Activated T-cell treated with anti-CD3 and anti-CD28 coated beads for 24 hours (primary cell): ENCODE results near the gene NCK2.

Experiments
- DNase-seq: peaks from one replicate; pipeline ENCODE4 v3.0.0-alpha.2; 2020; ENCODE audit warnings: low read depth

The NCK2 gene

DNA sequence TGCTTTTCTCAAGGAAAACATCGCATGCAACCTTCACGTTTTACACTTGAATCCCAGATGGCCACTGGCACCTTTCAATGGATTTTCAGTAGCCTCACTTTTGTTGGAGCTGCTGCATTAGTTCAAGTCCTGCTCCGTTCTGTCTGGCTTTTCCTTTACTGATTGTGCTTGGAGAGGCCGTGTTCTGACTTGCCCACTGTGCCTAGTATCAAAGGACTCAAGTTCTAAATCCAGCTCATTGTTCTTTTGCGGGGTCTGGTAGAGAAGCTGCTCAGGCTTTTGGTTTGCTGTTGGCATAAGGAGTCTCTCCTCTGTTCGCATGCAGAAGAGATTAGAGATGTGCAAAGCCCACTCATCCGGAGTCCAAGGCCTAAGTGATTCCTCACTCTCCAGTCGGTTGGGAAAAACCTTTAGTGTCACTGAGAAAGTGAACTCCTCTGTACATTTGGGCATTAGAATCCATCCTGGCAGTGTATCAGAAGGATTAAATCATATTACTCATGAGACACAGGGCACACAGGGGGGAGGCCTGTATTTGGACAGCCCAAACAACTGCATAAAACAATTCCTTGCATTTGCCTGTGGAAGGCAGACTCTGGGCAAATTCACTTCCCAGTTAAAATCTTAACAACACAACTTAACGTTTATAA lies 69.7 kb downstream of the NCK2 start:
- no peak for DNase-seq

DNA sequence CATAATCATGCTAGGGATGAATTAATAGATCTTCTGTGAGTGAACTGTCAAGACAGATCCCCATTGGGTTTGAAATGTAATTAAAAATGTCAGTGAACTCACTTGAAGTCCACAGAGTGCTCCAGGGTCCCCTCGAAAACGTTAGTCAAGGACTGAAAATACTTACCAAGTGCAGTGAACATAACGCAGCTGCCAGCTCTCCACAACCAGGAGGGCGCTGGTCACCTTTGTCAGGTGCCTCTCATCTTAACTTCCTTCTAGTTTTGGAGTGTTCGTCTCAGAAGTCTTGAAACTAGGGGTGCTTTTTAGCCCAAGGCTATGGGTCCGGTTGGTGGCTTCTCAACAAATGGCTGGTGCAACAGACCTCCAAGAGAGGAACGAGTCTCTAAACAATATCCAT lies 70.7 kb downstream of the NCK2 start:
- DNase-seq: no peak

DNA sequence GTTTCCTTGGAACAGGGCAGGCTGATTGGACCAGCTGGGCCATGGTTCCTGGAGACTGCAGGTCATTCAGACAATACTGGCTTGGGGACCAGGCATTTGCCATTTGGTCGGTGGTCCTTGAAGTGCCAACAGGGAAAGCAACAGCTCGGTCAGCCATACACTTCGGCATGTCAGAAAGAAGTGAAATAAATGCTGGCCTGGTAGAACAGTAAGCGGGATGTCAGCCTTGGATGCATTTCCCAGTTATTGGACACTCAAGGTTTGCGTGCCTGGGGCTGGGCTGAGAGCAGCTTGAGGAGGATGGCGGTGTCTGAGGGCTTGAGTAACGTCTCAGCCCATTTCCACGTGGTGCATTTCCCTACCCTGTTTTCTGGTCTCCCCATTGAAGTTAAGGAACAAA lies 75.4 kb downstream of the NCK2 start:
- DNase-seq: no peak

DNA sequence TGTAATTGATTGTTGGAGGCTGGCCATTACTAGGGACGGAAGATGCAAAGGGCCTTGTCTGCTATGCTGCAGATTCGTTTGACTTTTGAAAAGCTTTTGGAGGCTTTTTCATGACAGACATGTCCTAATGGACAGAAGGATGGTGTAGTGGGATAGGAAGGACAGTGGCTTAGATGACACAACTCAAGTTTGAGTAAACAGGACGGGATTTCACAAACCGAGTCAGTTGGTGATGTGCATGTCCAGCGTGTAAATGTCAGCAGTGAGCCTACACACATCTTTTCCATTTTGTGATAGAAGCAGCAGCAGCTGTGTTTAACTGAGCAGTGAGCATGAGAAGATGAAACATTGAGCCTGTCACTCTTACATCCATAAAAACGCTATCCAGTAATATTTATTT lies 76.0 kb downstream of the NCK2 start:
- no peak for DNase-seq

GRCh38 chr2:105821428-105822125 lies 76.9 kb downstream of the NCK2 start:
- no peak for DNase-seq

GRCh38 chr2:105822186-105822585 lies 77.5 kb downstream of the NCK2 start:
- DNase-seq: no peak

DNA sequence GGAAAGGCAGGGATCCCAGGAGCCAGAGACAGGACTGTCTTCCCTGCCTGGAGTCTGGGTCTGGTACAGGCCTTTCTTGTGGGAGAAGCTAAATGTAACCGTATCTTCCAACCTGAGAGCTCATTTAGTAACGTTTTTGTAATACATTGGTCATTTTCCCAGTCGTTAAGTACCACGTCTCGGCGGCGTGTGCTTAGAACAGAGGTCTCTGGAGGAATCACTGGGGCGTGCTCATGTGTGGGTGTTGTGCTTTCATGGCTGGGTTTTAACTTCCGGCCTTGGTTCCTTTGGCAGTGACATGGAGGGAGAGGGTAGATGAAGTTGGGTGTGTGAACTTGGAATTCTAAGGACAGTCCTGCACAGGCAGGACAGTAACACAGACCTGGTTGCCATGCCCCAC lies 79.7 kb downstream of the NCK2 start:
- DNase-seq: no peak

DNA sequence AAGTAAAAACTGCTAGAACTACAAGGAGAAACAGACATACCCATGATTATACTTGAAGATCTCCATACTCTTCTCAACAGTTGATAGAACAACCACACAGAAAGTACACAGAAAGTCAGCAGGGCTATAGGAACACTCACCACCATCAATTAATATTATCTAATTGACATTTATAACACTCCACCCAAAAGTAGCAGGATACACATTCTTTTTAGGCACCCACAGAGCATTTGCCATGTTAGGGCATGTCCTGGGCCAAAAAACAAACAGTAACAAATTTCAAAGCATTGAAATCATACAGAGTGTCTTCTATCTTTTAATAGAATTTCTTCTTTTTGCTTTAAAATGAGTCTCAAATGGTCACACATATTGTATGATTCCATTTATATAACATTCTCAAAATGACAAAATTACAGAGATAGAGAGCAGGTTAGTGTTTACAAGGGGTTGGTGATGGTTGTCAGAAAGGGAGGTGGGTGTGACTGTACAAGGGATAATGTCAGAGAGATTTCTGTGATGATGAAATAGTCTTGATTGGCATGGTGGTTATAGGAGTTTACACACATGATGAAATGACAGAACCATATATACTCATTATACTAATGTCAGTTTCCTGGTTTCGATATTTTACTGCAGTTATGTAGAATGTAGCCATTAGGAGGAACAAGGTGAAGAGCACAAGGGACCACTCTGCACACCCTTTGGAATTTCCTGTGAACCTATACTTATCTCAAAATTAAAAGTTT lies 82.8 kb downstream of the NCK2 start:
- no peak for DNase-seq

DNA sequence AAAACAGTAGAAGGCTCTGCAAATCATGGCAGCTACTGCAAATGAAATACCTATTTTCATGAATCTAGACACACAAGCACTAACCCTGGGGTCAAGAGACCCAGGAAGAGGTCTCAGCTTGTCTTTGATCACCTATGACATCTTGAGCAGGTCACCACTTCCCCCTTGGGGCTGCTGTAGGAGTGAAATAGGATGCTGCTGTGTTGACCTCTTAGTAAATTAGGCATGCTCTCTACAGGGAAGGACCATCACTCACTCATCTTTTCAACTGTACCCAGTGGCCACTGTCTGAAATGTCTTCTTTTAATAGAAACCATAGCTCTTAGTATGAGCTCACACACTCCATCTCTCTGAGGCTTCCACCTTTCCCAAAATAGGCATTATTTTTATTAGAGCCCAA lies 83.8 kb downstream of the NCK2 start:
- no peak for DNase-seq

DNA sequence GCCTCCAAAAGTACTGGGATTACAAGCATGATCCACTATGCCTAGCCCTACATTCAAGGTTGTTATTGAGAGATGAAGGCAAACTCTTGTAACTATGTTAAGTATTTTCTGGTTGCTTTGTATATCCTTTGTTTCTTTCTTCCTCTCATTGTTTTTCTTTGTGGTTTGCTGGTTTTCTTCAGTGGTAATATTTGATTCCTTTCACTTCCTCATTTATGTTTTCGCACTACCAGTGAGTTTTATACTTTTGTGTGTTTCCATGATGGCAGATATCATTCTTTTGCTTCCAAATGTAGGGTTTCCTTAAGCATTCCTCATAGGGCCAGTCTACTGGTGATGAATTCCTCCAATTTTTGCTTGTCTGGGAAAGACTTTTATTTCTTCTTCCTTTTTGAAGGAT lies 90.2 kb downstream of the NCK2 start:
- DNase-seq: no peak

GRCh38 chr2:105836341-105836740 lies 91.6 kb downstream of the NCK2 start:
- DNase-seq: no peak

DNA sequence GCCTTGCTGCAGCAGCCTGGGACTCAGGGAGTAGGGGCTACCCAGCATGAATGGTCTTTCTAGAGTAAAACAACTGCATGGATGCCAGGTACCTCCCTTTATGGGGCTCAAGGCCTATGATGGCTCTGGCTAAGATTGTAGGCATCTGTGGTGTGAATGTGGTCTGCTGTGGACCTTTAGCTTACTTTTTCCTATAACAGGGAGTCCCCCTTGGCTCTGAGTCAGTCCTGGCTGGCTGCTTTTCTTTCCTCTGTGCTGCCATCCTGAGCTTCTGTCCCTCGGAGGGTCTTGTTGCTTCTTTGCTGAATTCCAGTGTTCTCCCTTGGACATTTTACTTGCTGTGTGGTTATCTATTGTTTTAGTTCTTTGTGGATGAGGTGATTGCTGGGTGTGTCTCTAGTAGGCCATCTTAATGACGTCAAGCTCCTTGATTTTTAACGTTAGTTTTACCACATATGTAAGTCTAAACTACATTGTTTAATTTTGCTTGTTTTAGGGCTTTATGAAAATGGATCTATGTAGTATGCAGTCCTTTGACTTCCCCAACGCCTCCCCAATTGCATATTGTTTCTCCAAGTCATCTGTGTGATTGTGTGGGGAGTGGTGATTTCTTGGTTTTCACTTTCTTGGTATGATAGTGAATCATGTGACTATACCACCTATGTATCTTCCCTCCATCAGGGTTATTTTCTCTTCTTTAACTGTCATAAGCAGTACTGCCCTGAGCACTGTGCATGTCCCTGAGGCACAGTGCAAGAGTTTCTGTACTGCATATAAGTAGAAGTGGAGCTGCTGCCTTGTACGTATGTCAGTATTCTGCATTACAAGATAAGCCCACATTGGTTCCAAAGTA lies 92.4 kb downstream of the NCK2 start:
- peak; percentile 26 for DNase-seq

GRCh38 chr2:105839793-105840192 lies 95.1 kb downstream of the NCK2 start:
- no peak for DNase-seq

DNA sequence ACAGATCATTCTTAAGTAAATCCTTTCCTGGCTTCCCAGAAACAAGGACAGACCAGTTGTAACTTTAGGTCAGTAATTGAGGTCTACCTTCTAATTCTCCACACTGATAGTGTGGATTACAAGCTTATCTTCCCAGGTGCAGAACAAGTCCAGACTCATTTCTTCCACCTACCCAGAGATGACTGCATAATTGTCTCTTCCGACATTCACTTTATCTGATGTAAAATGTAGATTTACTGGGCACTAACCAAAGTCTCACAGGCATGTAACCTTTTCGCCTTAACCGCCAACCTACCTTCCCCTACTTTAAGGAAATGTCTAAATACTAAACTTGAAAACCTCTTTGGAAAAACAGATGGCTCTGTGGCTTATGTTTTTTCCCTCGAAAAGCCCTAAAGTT lies 96.2 kb downstream of the NCK2 start:
- no peak for DNase-seq

GRCh38 chr2:105841551-105841950 lies 96.8 kb downstream of the NCK2 start:
- DNase-seq: no peak

DNA sequence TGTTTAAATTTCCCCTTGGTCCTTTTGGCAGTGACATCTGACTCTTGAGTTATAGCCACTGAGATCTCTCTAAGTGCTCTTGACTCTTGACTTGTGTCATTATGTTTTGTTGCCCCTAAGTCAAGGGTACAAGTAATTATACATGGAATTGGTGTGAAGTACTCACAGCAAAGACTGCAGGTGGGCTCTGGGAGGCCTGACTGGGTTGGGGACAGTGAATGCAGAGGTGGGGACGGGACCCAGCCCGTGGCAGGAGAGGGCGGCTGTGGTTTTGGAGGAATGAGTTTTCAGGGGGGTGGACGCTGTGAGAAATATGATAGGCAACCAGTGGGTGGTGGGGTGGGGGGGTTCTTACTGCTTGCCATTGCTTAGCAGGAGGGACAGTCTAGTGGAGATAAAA lies 97.8 kb downstream of the NCK2 start:
- DNase-seq: no peak

- DNase-seq: no peak
These were observed 99.0 kb downstream of the NCK2 start for GRCh38 chr2:105843476-105844374.

GRCh38 chr2:105845976-105846375 lies 101.3 kb downstream of the NCK2 start:
- no peak for DNase-seq

GRCh38 chr2:105847056-105847455 lies 102.3 kb downstream of the NCK2 start:
- no peak for DNase-seq

GRCh38 chr2:105848367-105848766 lies 103.7 kb downstream of the NCK2 start:
- DNase-seq: no peak

- no peak for DNase-seq
These were observed 104.9 kb downstream of the NCK2 start for GRCh38 chr2:105849431-105850179.
